ENCODE results near the gene SFT2D1. TPM values are rescaled to one million over a fixed set of nuclear protein-coding genes. Genes with fewer than 3 reads are reported as not detected.

The SFT2D1 gene
- total RNA-seq, 1 experiment from 2014 or later = 40.2 TPM

DNA sequence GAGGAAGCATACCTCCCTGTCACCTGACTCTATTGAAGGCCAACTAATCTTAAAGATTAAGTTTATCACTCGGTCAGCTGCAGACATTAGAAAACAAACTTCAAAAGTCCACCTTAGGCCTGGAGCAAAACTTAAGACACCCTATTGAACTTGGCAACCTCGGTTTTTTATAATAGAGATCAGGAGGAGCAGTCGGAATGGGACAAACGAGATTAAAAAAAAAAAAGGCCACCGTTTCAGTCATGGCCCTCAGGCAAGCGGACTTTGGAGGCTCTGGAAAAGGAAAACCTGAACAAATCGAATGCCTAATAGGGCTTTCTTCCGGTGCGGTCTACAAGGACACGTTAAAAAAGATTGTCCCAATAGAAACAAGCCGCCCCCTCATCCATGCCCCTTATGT, 26.9 kb downstream of the SFT2D1 start:
- Mint-ChIP-seq H3K27ac (no peak overlapping the region), H3K4me3 (no peak overlapping the region), H3K4me1 (peaks cover 3 to 20% of the 10 kb centered on the region in 2 experiments; a peak in 3 of 4 replicates), H3K36me3 (ENCODE audit: insufficient read depth in 1 of 3, low read depth in 3 of 3) (peaks cover 0 to 5% (median 0%) of the 10 kb centered on the region in 3 experiments; a peak in 1 of 7 replicates), H3K9me3 (no peaks in the 10 kb centered on the region; a peak in 1 of 5 replicates), H3K27me3 (ENCODE audit: low read depth) (peaks cover 11% of the 10 kb centered on the region)
- Histone ChIP-seq H3K18ac (ENCODE audit: insufficient read length, low read depth, low read length) (no peak overlapping the region), H3K9me3 (ENCODE audit: control insufficient read depth, low read depth, low read length) (no peaks in the 10 kb centered on the region), H2BK5ac (ENCODE audit: insufficient read length, low read length) (no peak overlapping the region), H3K23me2 (ENCODE audit: insufficient read length, low read depth, low read length, poor library complexity, severe bottlenecking) (no peaks in the 10 kb centered on the region), H3K14ac (ENCODE audit: insufficient read depth, low read length) (no peak overlapping the region), H3K79me1 (ENCODE audit: insufficient read depth, low read depth, low read length, poor library complexity, severe bottlenecking) (no peaks in the 10 kb centered on the region), H3T11ph (ENCODE audit: low read length) (no peak overlapping the region), H3K56ac (ENCODE audit: insufficient read length, low read depth, low read length) (no peak overlapping the region), H4K8ac (replicated peaks; ENCODE audit: insufficient read length, low read depth, low read length) (no peak overlapping the region), H3K4me2 (ENCODE audit: insufficient read depth, insufficient read length, low read length) (no peak overlapping the region), H2AK5ac (ENCODE audit: insufficient read length, low read length) (no peak overlapping the region), H2BK120ac (ENCODE audit: low read depth, low read length, poor library complexity, severe bottlenecking) (no peak overlapping the region), H3K23ac (ENCODE audit: insufficient read length, low read depth, low read length) (no peak overlapping the region), H3K4ac (ENCODE audit: low read depth, low read length) (no peak overlapping the region), H2BK15ac (ENCODE audit: low read depth, low read length) (no peak overlapping the region), H3K9ac (ENCODE audit: extremely low read depth, insufficient read length, low read length) (no peak overlapping the region), H4K20me1 (ENCODE audit: control insufficient read depth, insufficient read depth, insufficient read length) (no peaks in the 10 kb centered on the region), H2BK12ac (ENCODE audit: insufficient read length, low read depth, low read length) (no peak overlapping the region), H4K5ac (ENCODE audit: insufficient read length, low read depth, low read length) (no peak overlapping the region), H2AFZ (ENCODE audit: low read length) (no peak overlapping the region), H3K4me1 (ENCODE audit: insufficient read depth, low read length) (no peaks in the 10 kb centered on the region; the same call in 1 of the 2 replicates), H3K27me3 (ENCODE audit: insufficient read depth, low read length) (no peaks in the 10 kb centered on the region; the same call in 1 of the 2 replicates), H3K27ac (ENCODE audit: insufficient read length, low read depth, low read length) (no peak overlapping the region), H3K79me2 (ENCODE audit: insufficient read depth, low read length) (no peaks in the 10 kb centered on the region), H2BK20ac (ENCODE audit: low read depth, low read length, poor library complexity, severe bottlenecking) (no peak overlapping the region), H4K91ac (ENCODE audit: insufficient read length, low read depth, low read length) (no peak overlapping the region)
- no peak for TF ChIP-seq CTCF (conservative IDR thresholded peaks at IDR 0.05)
- no CpG with 5 or more reads among the region's 11 CpGs for WGBS (ENCODE audit: extremely low coverage, insufficient read length, low lambda C conversion rate)
- DNase-seq = no peak
